MCF 10A (cell line): ENCODE measurements around the gene TNFAIP2. TPM values are rescaled to one million over a fixed set of nuclear protein-coding genes. Genes with fewer than 3 reads are reported as not detected.
A peak's percentile ranks its signal among the peaks of the same experiment; 100 is the strongest.
"Not testable (repeated sequence)": the region's sequence is repeated elsewhere in the genome, so short reads cannot be mapped to it uniquely, and the experiment has no call there.

Experiments used
- BruUV-seq: library from RNA; stranded (reverse); fragments of 400-500 nt; replicated peaks from 2 replicates; lab custom pipeline; 2021; lab: Mats Ljungman, UMichigan
- CTCF ChIA-PET: fragments of 300-600 bp; sonication (Branson Sonifier 250); formaldehyde crosslinking; extraction: SDS; loops from one replicate; lab custom pipeline; 2021; ENCODE audit warnings: antibody characterized with exemption, inconsistent platforms; lab: Yijun Ruan, JAX
- POLR2A ChIA-PET: fragments of 300-600, 350-650 bp; sonication (Branson Sonifier 250); formaldehyde crosslinking; extraction: SDS; loops from one replicate; lab custom pipeline; 2020; ENCODE audit warnings: antibody characterized with exemption, inconsistent platforms; lab: Yijun Ruan, JAX
- DNase-seq: peaks from one replicate; pipeline ENCODE4 v3.0.0-alpha.2; 2018; ENCODE audit not compliant: unreplicated experiment
- H3K27ac Mint-ChIP-seq: one replicate; pipeline ENCODE4 v1.8.0; 2022; ENCODE audit warnings: mild to moderate bottlenecking, low read depth, mixed read lengths; ENCODE audit not compliant: unreplicated experiment
- H3K27me3 Mint-ChIP-seq: one replicate; pipeline ENCODE4 v1.8.0; 2022; ENCODE audit warnings: mixed read lengths; ENCODE audit not compliant: insufficient read depth, unreplicated experiment
- H3K36me3 Mint-ChIP-seq: one replicate; pipeline ENCODE4 v1.8.0; 2022; ENCODE audit warnings: mild to moderate bottlenecking, moderate library complexity, mixed read lengths; ENCODE audit not compliant: insufficient read depth, unreplicated experiment
- H3K4me1 Mint-ChIP-seq: one replicate; pipeline ENCODE4 v1.8.0; 2022; ENCODE audit warnings: mixed read lengths; ENCODE audit not compliant: insufficient read depth, unreplicated experiment
- H3K4me3 Mint-ChIP-seq: one replicate; pipeline ENCODE4 v1.8.0; 2022; ENCODE audit warnings: mild to moderate bottlenecking, moderate library complexity, mixed read lengths; ENCODE audit not compliant: unreplicated experiment
- H3K9me3 Mint-ChIP-seq: one replicate; pipeline ENCODE4 v1.8.0; 2022; ENCODE audit warnings: mixed read lengths; ENCODE audit not compliant: unreplicated experiment
- CTCF ChIP-seq: fragments of 200-600 bp; IDR thresholded peaks from one replicate; pipeline ENCODE4 v1.8.0; 2022; ENCODE audit warnings: antibody characterized with exemption, mild to moderate bottlenecking; ENCODE audit not compliant: unreplicated experiment
- intact Hi-C: fragments of 100-400 bp; cut with micrococcal nuclease; formaldehyde crosslinking; loops from 2 replicates; pipeline ENCODE4 v1.14.1; 2022
- total RNA-seq: library from RNA; stranded (reverse); gene quantifications from 2 replicates; pipeline ENCODE4 v1.2.3, GENCODE V29; 2022

Gene TNFAIP2
- total RNA-seq, 1 experiment from 2014 or later, result 19.1 TPM

GRCh38 chr14:103118018-103118662, 5.1 kb upstream of the TNFAIP2 start:
- intact Hi-C loops, result no loop called here
- no peak for TF ChIP-seq CTCF
- ChIA-PET POLR2A (no interaction called here), CTCF (interaction anchor here (0.7 to 0.9 kb wide), 2 partner anchors 13 to 175 kb away, joined by 3 to 4 read pairs; no protein-coding TSS in a partner anchor)
- Mint-ChIP-seq H3K9me3 (no peaks in the 10 kb centered on the region), H3K36me3 (no peaks in the 10 kb centered on the region), H3K27ac (no peak overlapping the region), H3K4me1 (peaks cover 9% of the 10 kb centered on the region), H3K4me3 (no peak overlapping the region), H3K27me3 (no peaks in the 10 kb centered on the region)
- BruUV-seq, result no TSS peak
- DNase-seq, result no peak

GRCh38 chr14:103118663-103119404, 4.4 kb upstream of the TNFAIP2 start:
- Mint-ChIP-seq H3K36me3 (no peaks in the 10 kb centered on the region), H3K9me3 (no peaks in the 10 kb centered on the region), H3K4me3 (no peak overlapping the region), H3K27ac (no peak overlapping the region), H3K4me1 (peaks cover 9% of the 10 kb centered on the region), H3K27me3 (no peaks in the 10 kb centered on the region)
- POLR2A ChIA-PET, result no interaction called here
- DNase-seq, result no peak
- TF ChIP-seq CTCF, result no peak
- intact Hi-C loops, result no loop called here
- BruUV-seq, result no TSS peak
- CTCF ChIA-PET, result interaction anchor here (0.7 to 1.9 kb wide), 4 partner anchors 9 to 174 kb away, joined by 3 to 5 read pairs (median 4); no protein-coding TSS in a partner anchor

- H3K4me3 Mint-ChIP-seq, H3K27ac Mint-ChIP-seq, H3K27me3 Mint-ChIP-seq, POLR2A ChIA-PET, H3K9me3 Mint-ChIP-seq, BruUV-seq, intact Hi-C loops, H3K36me3 Mint-ChIP-seq, DNase-seq: not testable (repeated sequence)
- CTCF ChIA-PET, result interaction anchor here (1.2 to 1.9 kb wide), 2 partner anchors 8 to 15 kb away, joined by 4 to 5 read pairs; no protein-coding TSS in a partner anchor
- peaks cover 13% of the 10 kb centered on the region for H3K4me1 Mint-ChIP-seq
Measured at GRCh38 chr14:103119527-103119926, 3.7 kb upstream of the TNFAIP2 start.

GRCh38 chr14:103121121-103121845, 2.0 kb upstream of the TNFAIP2 start:
- H3K27ac Mint-ChIP-seq, result no peak overlapping the region
- no peaks in the 10 kb centered on the region for H3K9me3 Mint-ChIP-seq
- no peak for TF ChIP-seq CTCF
- H3K27me3 Mint-ChIP-seq, result no peaks in the 10 kb centered on the region
- POLR2A ChIA-PET, result interaction anchor here (0.6 to 1.1 kb wide), 2 partner anchors 22 to 164 kb away, joined by 3 read pairs; no protein-coding TSS in a partner anchor
- BruUV-seq, result no TSS peak
- H3K36me3 Mint-ChIP-seq, result no peaks in the 10 kb centered on the region
- CTCF ChIA-PET, result interaction anchor here (0.6 kb wide), 1 partner anchor 28 kb away, joined by 4 read pairs; no protein-coding TSS in a partner anchor
- peaks cover 11% of the 10 kb centered on the region for H3K4me1 Mint-ChIP-seq
- peak; percentile 62 for DNase-seq
- no peak overlapping the region for H3K4me3 Mint-ChIP-seq
- intact Hi-C loops, result no loop called here
